ENCODE results near the gene FBXO3. TPM values are rescaled to one million over a fixed set of nuclear protein-coding genes. Genes with fewer than 3 reads are reported as not detected.

The FBXO3 gene
- total RNA-seq, 1 experiment from 2014 or later = 32.9 TPM

DNA sequence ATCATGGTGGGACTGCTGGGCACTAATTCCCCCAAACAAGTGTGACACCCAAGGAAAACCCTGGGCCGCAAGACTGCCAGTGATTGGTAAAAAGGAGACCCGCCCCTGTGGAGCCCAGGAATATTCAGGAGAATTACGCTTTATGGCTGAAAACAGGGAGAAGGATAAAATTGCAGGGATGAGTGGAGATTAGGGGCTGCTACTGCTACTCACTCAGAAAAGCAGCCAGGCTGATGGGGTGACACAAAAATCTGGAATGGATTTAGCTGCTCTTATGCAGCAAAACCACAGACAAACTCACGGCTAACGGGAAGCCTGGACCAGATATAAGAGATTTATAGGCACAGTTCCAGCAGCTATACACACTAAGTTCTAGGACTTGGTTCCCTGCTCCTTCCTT, 4.4 kb upstream of the FBXO3 start:
- no peaks in the 10 kb centered on the region for H3K36me3 ChIP-seq (ENCODE audit: low read depth)
- H3K27ac ChIP-seq = no peak overlapping the region
- no peak for DNase-seq
- no peak overlapping the region for H3K4me3 ChIP-seq
- no peaks in the 10 kb centered on the region for H4K20me1 ChIP-seq (ENCODE audit: insufficient read depth)
- no TSS peak for BruUV-seq (replicated peaks)
- H3F3A ChIP-seq (ENCODE audit: insufficient read depth, low read depth) = no peaks in the 10 kb centered on the region
- CTCF ChIA-PET = no interaction called here
- H3K9me3 ChIP-seq (ENCODE audit: insufficient read depth, low read depth) = no peaks in the 10 kb centered on the region
- peaks cover 5% of the 10 kb centered on the region for H3K79me2 ChIP-seq (ENCODE audit: low read depth)
- TF ChIP-seq, protein P1, sequence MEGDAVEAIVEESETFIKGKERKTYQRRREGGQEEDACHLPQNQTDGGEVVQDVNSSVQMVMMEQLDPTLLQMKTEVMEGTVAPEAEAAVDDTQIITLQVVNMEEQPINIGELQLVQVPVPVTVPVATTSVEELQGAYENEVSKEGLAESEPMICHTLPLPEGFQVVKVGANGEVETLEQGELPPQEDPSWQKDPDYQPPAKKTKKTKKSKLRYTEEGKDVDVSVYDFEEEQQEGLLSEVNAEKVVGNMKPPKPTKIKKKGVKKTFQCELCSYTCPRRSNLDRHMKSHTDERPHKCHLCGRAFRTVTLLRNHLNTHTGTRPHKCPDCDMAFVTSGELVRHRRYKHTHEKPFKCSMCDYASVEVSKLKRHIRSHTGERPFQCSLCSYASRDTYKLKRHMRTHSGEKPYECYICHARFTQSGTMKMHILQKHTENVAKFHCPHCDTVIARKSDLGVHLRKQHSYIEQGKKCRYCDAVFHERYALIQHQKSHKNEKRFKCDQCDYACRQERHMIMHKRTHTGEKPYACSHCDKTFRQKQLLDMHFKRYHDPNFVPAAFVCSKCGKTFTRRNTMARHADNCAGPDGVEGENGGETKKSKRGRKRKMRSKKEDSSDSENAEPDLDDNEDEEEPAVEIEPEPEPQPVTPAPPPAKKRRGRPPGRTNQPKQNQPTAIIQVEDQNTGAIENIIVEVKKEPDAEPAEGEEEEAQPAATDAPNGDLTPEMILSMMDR (conservative IDR thresholded peaks at IDR 0.05) = no peak
- no peak for TF ChIP-seq EZH2 (IDR thresholded peaks at IDR 0.05; ENCODE audit: low read depth)
- H3K9me2 ChIP-seq (ENCODE audit: insufficient read depth) = no peaks in the 10 kb centered on the region
- H3K4me1 ChIP-seq (replicated peaks; ENCODE audit: insufficient read depth) = peaks cover 7% of the 10 kb centered on the region
- no peaks in the 10 kb centered on the region for H3K27me3 ChIP-seq (ENCODE audit: insufficient read depth, low read depth)
- POLR2A ChIA-PET (ENCODE audit: unreplicated experiment) = no interaction called here
- no peak overlapping the region for H3K4me2 ChIP-seq
- H2AFZ ChIP-seq = no peak overlapping the region
- intact Hi-C loops (cut with micrococcal nuclease; ENCODE audit: unreplicated experiment) = no loop called here

DNA sequence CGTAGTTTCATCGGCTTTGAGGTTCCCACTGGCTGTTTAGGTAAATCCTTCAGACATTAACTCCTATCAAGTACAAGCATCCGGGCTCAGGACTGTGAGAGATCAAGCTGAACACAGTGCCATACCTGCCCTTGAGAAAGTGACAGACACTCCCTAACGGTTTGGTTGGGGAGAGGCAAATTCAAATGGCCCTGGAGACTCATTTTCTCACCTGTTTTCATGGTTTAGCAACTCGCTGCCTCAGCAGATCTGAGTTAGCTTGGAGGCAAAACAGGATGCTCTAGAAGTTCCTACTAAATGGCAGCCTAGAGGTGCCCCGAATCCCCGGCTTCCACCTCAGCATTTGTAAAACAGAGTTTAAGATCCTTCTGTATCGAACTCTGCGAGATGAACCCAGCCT, 3.6 kb upstream of the FBXO3 start:
- ChIA-PET POLR2A (ENCODE audit: unreplicated experiment) (no interaction called here), CTCF (interaction anchor here (0.6 kb wide), 1 partner anchor 219 kb away, joined by 4 read pairs; no protein-coding TSS in a partner anchor)
- Histone ChIP-seq H3F3A (ENCODE audit: insufficient read depth, low read depth) (no peaks in the 10 kb centered on the region), H3K27me3 (ENCODE audit: insufficient read depth, low read depth) (no peaks in the 10 kb centered on the region), H4K20me1 (ENCODE audit: insufficient read depth) (0 out of 2 replicates have a peak, but pooled peaks cover 3% of the 10 kb centered on the region), H3K4me2 (no peak overlapping the region), H3K79me2 (ENCODE audit: low read depth) (peaks cover 13% of the 10 kb centered on the region), H3K9me2 (ENCODE audit: insufficient read depth) (no peaks in the 10 kb centered on the region), H2AFZ (no peak overlapping the region), H3K4me1 (replicated peaks; ENCODE audit: insufficient read depth) (peaks cover 13% of the 10 kb centered on the region), H3K9me3 (ENCODE audit: insufficient read depth, low read depth) (no peaks in the 10 kb centered on the region), H3K4me3 (no peak overlapping the region), H3K36me3 (ENCODE audit: low read depth) (no peaks in the 10 kb centered on the region), H3K27ac (no peak overlapping the region)
- intact Hi-C loops (cut with micrococcal nuclease; ENCODE audit: unreplicated experiment) = no loop called here
- no peak for DNase-seq
- BruUV-seq (replicated peaks) = no TSS peak
- TF ChIP-seq EZH2 (IDR thresholded peaks at IDR 0.05; ENCODE audit: low read depth) = no peak
- TF ChIP-seq, protein P1 (conservative IDR thresholded peaks at IDR 0.05) = no peak

DNA sequence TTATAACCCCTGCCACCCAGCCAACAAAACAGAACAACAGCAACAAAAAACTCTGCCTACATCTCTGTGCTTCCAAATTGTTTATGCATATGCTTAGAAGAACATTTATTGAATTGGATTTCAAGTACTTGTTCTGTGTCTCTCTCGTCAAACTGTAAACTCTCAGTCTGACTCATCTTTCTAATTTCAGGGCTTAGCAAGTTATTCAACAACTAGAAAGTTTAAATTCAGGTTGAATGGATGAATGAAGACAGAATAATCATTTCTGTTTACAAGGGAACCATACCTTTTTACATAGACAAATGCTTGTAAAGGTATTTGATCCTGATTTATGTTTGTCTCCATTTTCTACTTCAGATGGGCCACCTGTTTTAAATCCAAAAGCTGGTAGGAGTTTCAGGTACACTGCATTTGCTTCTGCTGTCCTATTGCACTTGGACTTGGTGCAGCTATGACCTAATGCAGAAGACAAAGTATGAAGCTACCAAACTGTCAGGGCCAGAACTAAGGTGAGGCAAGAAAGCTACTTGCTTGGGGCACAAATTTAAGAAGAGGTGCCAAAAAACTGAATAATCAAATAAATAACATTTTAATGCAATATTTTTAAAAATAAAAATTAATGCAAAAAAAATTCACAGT, 1.6 kb upstream of the FBXO3 start:
- POLR2A ChIA-PET (ENCODE audit: unreplicated experiment) = no interaction called here
- CTCF ChIA-PET = no interaction called here

More for the DNA sequence above, 1.6 kb upstream of the FBXO3 start:
- BruUV-seq (replicated peaks) = no TSS peak
- Histone ChIP-seq H4K20me1 (ENCODE audit: insufficient read depth) (0 out of 2 replicates have a peak, but pooled peaks cover 6% of the 10 kb centered on the region), H3K9me2 (ENCODE audit: insufficient read depth) (no peaks in the 10 kb centered on the region), H3K36me3 (ENCODE audit: low read depth) (no peaks in the 10 kb centered on the region), H3K27me3 (ENCODE audit: insufficient read depth, low read depth) (no peaks in the 10 kb centered on the region), H3K9me3 (ENCODE audit: insufficient read depth, low read depth) (no peaks in the 10 kb centered on the region), H3K27ac (no peak overlapping the region), H3K79me2 (ENCODE audit: low read depth) (peaks cover 32% of the 10 kb centered on the region), H3K4me1 (replicated peaks; ENCODE audit: insufficient read depth) (peaks cover 32% of the 10 kb centered on the region), H3F3A (ENCODE audit: insufficient read depth, low read depth) (peaks cover 7% of the 10 kb centered on the region; the same call in 1 of the 2 replicates), H2AFZ (no peak overlapping the region), H3K4me2 (no peak overlapping the region), H3K4me3 (no peak overlapping the region)
- TF ChIP-seq, protein P1 (conservative IDR thresholded peaks at IDR 0.05) = no peak
- TF ChIP-seq EZH2 (IDR thresholded peaks at IDR 0.05; ENCODE audit: low read depth) = no peak
- DNase-seq = no peak
- intact Hi-C loops (cut with micrococcal nuclease; ENCODE audit: unreplicated experiment) = no loop called here
